CD4-positive, alpha-beta T cell (primary cell): ENCODE data around the gene HBS1L. TPM values are rescaled to one million over a fixed set of nuclear protein-coding genes. Genes with fewer than 3 reads are reported as not detected.

Source experiments
- ATAC-seq: fragments of 200-7000 bp; cut with Tn5 transposase; one replicate; pipeline ENCODE4 v1.10.0; 2022; ENCODE audit warnings: mild to moderate bottlenecking; ENCODE audit not compliant: poor library complexity
- CTCF ChIA-PET: fragments of 350-600 bp; sonication (Branson Sonifier 250); formaldehyde crosslinking; loops from one replicate; lab custom pipeline; 2021; ENCODE audit warnings: antibody characterized with exemption, inconsistent platforms; lab: Charles Lee
- POLR2A ChIA-PET: fragments of 350-600 bp; sonication (Branson Sonifier 250); formaldehyde crosslinking; loops from one replicate; lab custom pipeline; 2021; ENCODE audit warnings: antibody characterized with exemption, inconsistent platforms; lab: Charles Lee
- DNase-seq, 14 experiments: peaks; one replicate each; pipeline ENCODE4 v3.0.0-alpha.2; 2013 to 2020; ENCODE audit warnings: mixed read lengths in 2 of 14
- H3K27ac ChIP-seq, 2 donors: one replicate each; pipeline versions ENCODE4 v1.5.1 to v1.7.0; 2013; ENCODE audit warnings: low read length in 2 of 2, low read depth in 1 of 2, mild to moderate bottlenecking in 1 of 2
- H3K27me3 ChIP-seq, 2 experiments: 1 replicate in 1 of 2; 2 replicates in 1 of 2; pipeline versions ENCODE4 v1.6.1 to v1.7.0; 2013; ENCODE audit warnings: low read length in 2 of 2, control low read depth in 1 of 2, mild to moderate bottlenecking in 1 of 2, moderate library complexity in 1 of 2; ENCODE audit not compliant: insufficient read depth in 2 of 2, control insufficient read depth in 1 of 2
- H3K36me3 ChIP-seq: one replicate; pipeline ENCODE4 v1.6.1; 2013; ENCODE audit warnings: low read length, control low read depth; ENCODE audit not compliant: insufficient read depth
- H3K4me1 ChIP-seq: one replicate; pipeline ENCODE4 v1.6.1; 2013; ENCODE audit warnings: low read length, control low read depth; ENCODE audit not compliant: insufficient read depth
- H3K4me3 ChIP-seq: one replicate; pipeline ENCODE4 v1.5.1; 2013; ENCODE audit warnings: mild to moderate bottlenecking, low read length, moderate library complexity
- H3K9me3 ChIP-seq, 2 experiments: 1 replicate in 1 of 2; 2 replicates in 1 of 2; pipeline versions ENCODE4 v1.6.1 to v1.7.0; 2013; ENCODE audit warnings: low read length in 2 of 2, mild to moderate bottlenecking in 2 of 2, control low read depth in 1 of 2, moderate library complexity in 1 of 2; ENCODE audit not compliant: control insufficient read depth in 1 of 2, insufficient read depth in 1 of 2
- H3K27ac Mint-ChIP-seq: one replicate; pipeline ENCODE4 v1.8.0; 2020; ENCODE audit warnings: mixed read lengths
- H3K27me3 Mint-ChIP-seq: one replicate; pipeline ENCODE4 v1.8.0; 2021; ENCODE audit warnings: mixed read lengths
- H3K36me3 Mint-ChIP-seq: one replicate; pipeline ENCODE4 v1.8.0; 2021; ENCODE audit warnings: low read depth, mixed read lengths
- H3K4me1 Mint-ChIP-seq: one replicate; pipeline ENCODE4 v1.8.0; 2021; ENCODE audit warnings: low read depth, mixed read lengths
- H3K4me3 Mint-ChIP-seq: one replicate; pipeline ENCODE4 v1.8.0; 2020; ENCODE audit warnings: mild to moderate bottlenecking, mixed read lengths
- H3K9me3 Mint-ChIP-seq: one replicate; pipeline ENCODE4 v1.8.0; 2020; ENCODE audit warnings: mixed read lengths
- intact Hi-C, 2 experiments: fragments of 100-400 bp; cut with DNase I in 1 of 2; cut with micrococcal nuclease in 1 of 2; formaldehyde crosslinking; loops; one replicate each; pipeline versions ENCODE4 v1.15.1 to v1.9.0; 2023 to 2025; cut with DNase I, micrococcal nuclease
- total RNA-seq, 174 experiments: library from RNA in 2 of 174; stranded (reverse) in 2 of 174; gene quantifications; one replicate each; pipeline ENCODE4 v1.2.3 and lab custom pipeline; 2021 to 2026
- TF ChIP-seq, protein P1 (sequence below): fragments of 200-600 bp; IDR thresholded peaks from one replicate; pipeline ENCODE4 v1.8.0; 2022; ENCODE audit warnings: antibody characterized with exemption, mild to moderate bottlenecking

The HBS1L gene
- total RNA-seq, 2 experiments from 2014 or later = 106 to 117 TPM

DNA sequence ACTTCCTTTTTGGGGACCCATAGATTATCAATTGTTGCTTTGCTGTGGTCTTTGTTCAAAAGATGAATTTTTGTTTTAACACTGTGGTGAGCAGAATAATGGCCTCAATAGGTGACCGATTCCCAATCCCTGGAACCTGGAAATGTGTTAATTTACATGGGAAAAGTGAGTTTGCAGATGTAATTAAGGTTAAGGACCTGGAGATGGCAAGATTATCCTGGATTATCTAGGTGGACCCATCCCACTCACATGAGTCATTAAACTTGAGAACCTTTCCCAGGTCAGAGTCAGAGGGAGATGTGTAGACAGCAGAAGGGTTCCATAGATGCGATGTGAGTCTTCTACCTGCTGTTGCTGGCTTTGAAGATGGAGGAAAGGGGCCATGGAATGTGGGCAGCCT is 36.2 kb upstream of the HBS1L start:
- no peaks in the 10 kb centered on the region for H3K27me3 Mint-ChIP-seq
- peaks cover 87% of the 10 kb centered on the region for H3K4me1 Mint-ChIP-seq
- intact Hi-C loops = no loop called here
- Histone ChIP-seq H3K9me3 (no peaks in the 10 kb centered on the region), H3K36me3 (no peaks in the 10 kb centered on the region), H3K27ac (no peak overlapping the region), H3K27me3 (no peaks in the 10 kb centered on the region), H3K4me3 (no peak overlapping the region), H3K4me1 (peaks cover 47% of the 10 kb centered on the region)
- no peak for ATAC-seq
- TF ChIP-seq, protein P1, sequence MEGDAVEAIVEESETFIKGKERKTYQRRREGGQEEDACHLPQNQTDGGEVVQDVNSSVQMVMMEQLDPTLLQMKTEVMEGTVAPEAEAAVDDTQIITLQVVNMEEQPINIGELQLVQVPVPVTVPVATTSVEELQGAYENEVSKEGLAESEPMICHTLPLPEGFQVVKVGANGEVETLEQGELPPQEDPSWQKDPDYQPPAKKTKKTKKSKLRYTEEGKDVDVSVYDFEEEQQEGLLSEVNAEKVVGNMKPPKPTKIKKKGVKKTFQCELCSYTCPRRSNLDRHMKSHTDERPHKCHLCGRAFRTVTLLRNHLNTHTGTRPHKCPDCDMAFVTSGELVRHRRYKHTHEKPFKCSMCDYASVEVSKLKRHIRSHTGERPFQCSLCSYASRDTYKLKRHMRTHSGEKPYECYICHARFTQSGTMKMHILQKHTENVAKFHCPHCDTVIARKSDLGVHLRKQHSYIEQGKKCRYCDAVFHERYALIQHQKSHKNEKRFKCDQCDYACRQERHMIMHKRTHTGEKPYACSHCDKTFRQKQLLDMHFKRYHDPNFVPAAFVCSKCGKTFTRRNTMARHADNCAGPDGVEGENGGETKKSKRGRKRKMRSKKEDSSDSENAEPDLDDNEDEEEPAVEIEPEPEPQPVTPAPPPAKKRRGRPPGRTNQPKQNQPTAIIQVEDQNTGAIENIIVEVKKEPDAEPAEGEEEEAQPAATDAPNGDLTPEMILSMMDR = no peak
- DNase-seq = no peak
- peaks cover 3% of the 10 kb centered on the region for H3K36me3 Mint-ChIP-seq
- ChIA-PET CTCF (interaction anchor here (0.9 to 1.4 kb wide), 2 partner anchors 54 to 92 kb away, joined by 3 to 4 read pairs; no protein-coding TSS in a partner anchor), POLR2A (interaction anchor here (1.2 to 1.7 kb wide), 3 partner anchors 13 to 39 kb away, joined by 5 to 8 read pairs (median 6); partner anchors contain the start of gene HBS1L)
- H3K4me3 Mint-ChIP-seq = no peak overlapping the region
- peak overlapping the region; percentile 70 for H3K27ac Mint-ChIP-seq
- no peaks in the 10 kb centered on the region for H3K9me3 Mint-ChIP-seq

DNA sequence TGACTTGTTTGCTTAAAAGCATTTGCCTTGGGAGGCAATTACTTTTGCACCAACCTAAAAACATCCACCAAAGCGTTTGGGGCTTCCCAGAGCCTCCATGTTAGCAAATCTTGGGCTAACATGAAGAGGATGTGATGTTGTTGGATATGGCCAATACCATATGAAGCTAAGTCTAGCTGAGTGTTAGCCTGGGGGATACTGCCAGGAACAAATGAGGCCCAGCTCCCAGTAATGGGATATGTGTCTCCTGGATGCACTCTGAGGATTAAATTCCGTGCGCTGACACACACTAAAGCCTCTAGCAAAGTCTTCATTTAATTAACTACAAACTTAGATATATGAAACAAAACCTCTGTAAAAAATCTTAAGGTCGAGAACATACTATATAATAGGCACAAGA is 35.3 kb upstream of the HBS1L start:
- H3K36me3 Mint-ChIP-seq = peaks cover 5% of the 10 kb centered on the region
- intact Hi-C loops = loop anchor here (2.0 to 5.0 kb wide), 3 partner anchors 39 to 93 kb away; partner anchors contain the start of gene MYB (in 1 of the 2)
- POLR2A ChIA-PET = interaction anchor here (1.2 to 1.6 kb wide), 3 partner anchors 14 to 35 kb away, joined by 3 to 8 read pairs (median 6); partner anchors contain the start of gene HBS1L
- no peaks in the 10 kb centered on the region for H3K36me3 ChIP-seq
- H3K27me3 ChIP-seq = no peaks in the 10 kb centered on the region
- H3K4me3 Mint-ChIP-seq = no peak overlapping the region
- DNase-seq = no peak
- ATAC-seq = no peak
- CTCF ChIA-PET = interaction anchor here (1.0 kb wide), 2 partner anchors 39 to 52 kb away, joined by 3 read pairs; no protein-coding TSS in a partner anchor
- TF ChIP-seq, protein P1 = no peak
- H3K4me1 ChIP-seq = peaks cover 47% of the 10 kb centered on the region
- H3K4me1 Mint-ChIP-seq = peaks cover 87% of the 10 kb centered on the region
- no peaks in the 10 kb centered on the region for H3K9me3 ChIP-seq
- H3K9me3 Mint-ChIP-seq = no peaks in the 10 kb centered on the region
- peak overlapping the region in 1 of 2 donors; percentile 14 for H3K27ac ChIP-seq
- H3K4me3 ChIP-seq = no peak overlapping the region
- no peaks in the 10 kb centered on the region for H3K27me3 Mint-ChIP-seq
- H3K27ac Mint-ChIP-seq = peak overlapping the region; percentile 70

DNA sequence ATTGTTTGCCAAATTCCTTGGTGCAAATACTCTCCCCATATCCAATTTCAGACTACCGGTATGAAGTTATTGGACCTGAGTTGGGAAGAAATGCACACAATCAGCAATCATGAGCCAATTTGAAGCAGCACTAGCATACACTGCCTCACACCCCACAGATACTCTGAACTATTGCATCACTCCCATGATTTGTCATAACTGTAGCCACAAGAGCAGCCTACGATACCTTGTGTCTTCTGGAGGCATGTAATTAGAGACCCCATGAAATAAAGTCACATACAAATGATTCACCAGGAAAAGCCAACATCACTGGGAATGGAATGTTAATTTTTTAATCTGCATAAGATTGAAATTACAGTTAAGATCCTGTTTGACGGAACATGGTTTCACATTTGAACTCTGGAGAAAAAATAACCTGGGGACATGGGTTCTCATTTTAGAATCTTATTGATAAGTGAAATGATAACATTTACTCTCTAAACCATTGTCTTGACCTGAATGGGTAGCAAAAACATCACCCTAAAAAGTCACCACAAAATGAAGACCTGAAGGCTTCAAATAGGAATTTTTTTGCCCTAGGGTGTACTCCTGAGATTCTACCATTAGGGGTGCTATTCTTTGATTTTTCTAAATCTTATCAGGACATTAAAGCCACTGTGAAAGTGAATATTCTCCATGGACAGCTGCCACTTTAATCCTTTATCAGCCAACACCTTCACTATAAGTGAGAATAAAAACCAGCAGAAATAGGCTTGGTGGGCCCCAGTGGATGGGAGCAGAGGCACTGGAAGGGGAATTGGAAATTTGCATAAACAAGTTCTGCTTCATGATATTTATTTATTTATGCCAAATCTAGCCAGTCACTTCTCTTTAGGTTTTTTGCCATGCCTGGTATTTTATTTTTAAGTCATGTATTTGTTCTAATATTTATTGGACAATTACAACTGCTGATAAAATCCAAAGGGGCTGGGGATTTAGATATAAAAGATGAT is 34.5 kb upstream of the HBS1L start:
- ChIA-PET CTCF (interaction anchor here (1.0 to 4.7 kb wide), 6 partner anchors 14 to 95 kb away, joined by 3 to 20 read pairs (median 4); no protein-coding TSS in a partner anchor), POLR2A (interaction anchor here (0.6 to 5.6 kb wide), 11 partner anchors 13 to 124 kb away, joined by 3 to 57 read pairs (median 8); partner anchors contain the start of genes HBS1L and MYB)
- Histone ChIP-seq H3K27ac (peak overlapping the region in 1 of 2 donors; percentile 14), H3K4me1 (peaks cover 44% of the 10 kb centered on the region), H3K27me3 (no peaks in the 10 kb centered on the region), H3K9me3 (no peaks in the 10 kb centered on the region), H3K4me3 (peak overlapping the region; percentile 38), H3K36me3 (no peaks in the 10 kb centered on the region)
- DNase-seq = peak in 4 of 14 experiments; percentile 50 to 72 (median 64)
- TF ChIP-seq, protein P1 = peak; percentile 62
- Mint-ChIP-seq H3K4me3 (peak overlapping the region; percentile 78), H3K27me3 (no peaks in the 10 kb centered on the region), H3K4me1 (peaks cover 86% of the 10 kb centered on the region), H3K36me3 (peaks cover 5% of the 10 kb centered on the region), H3K9me3 (no peaks in the 10 kb centered on the region), H3K27ac (peak overlapping the region; percentile 94)
- ATAC-seq = peak; percentile 60
- intact Hi-C loops = loop anchor here (1.0 to 5.0 kb wide), 5 partner anchors 14 to 94 kb away; partner anchors contain the start of genes HBS1L (in 1 of the 2) and MYB (in 1 of the 2)
